ENCODE data around the gene UROC1.

Gene UROC1

DNA sequence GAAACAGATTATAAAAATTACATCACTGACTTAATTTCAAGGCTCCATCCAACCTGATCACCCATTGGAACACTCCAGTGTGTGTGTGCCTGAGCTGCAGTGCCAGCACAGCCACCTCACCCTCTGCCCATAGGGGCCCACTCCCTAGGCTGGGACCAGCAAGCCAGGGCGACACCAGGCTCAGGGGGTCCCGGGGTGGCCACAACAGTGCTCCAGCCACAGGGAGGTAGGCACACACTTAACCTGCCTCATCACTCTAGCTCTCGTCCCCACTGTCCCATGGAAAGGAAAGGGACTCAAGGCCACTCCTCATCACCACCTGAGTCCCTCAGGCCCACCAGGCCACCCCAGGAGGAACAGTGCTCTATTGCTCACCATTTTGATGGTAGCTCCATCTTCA lies 66.8 kb downstream of the UROC1 start:
- Mint-ChIP-seq H3K4me3 (no peak overlapping the region), H3K36me3 (ENCODE audit: low read depth) (peaks cover 40% of the 10 kb centered on the region), H3K9me3 (no peaks in the 10 kb centered on the region), H3K27ac (no peak overlapping the region), H3K4me1 (ENCODE audit: low read depth) (no peaks in the 10 kb centered on the region), H3K27me3 (no peaks in the 10 kb centered on the region)

DNA sequence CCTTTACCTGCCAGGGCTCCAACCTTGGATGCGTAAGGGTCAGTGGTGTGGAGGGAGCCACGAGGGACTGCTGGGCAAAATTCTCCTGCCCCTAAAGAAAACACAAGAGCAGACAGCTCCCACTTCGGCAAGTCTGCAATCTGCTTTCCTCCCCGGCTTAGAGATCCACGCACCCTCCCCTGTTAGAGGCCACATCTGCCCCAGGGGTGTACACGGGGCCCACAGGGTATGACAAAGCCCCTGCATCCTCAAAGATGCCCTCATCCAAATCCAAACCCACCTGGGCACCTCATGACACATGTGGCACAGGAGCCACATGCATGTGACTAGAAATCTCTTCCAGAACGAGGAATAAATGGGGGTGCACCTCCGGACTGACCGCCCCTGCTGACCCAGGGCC lies 67.4 kb downstream of the UROC1 start:
- H3K4me3 Mint-ChIP-seq: no peak overlapping the region
- H3K4me1 Mint-ChIP-seq (ENCODE audit: low read depth): no peaks in the 10 kb centered on the region
- peak overlapping the region; percentile 21 for H3K27ac Mint-ChIP-seq
- H3K27me3 Mint-ChIP-seq: no peaks in the 10 kb centered on the region
- H3K9me3 Mint-ChIP-seq: no peaks in the 10 kb centered on the region
- peaks cover 38% of the 10 kb centered on the region for H3K36me3 Mint-ChIP-seq (ENCODE audit: low read depth)

DNA sequence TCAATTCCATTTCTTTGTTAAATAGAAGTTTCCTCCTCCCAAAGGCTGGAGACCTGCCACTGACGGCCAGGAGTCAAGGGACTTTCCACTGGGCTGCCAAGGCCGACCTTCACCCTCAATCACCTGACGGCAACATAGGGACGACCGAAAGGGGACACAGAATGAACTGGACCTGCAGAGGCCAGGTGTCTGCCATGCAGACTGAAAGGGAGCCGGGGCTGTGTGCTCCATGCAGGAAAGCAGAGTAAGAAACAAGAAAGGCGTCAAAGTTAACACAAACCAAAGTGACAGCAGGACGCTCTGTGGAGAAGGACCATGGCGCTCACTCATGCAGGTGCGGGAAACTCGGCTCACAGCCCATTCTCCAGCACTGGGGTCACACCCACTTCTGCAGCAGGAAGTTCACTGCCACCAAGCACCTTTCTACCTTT lies 67.9 kb downstream of the UROC1 start:
- no peaks in the 10 kb centered on the region for H3K4me1 Mint-ChIP-seq (ENCODE audit: low read depth)
- no peaks in the 10 kb centered on the region for H3K27me3 Mint-ChIP-seq
- H3K4me3 Mint-ChIP-seq: no peak overlapping the region
- no peak overlapping the region for H3K27ac Mint-ChIP-seq
- peaks cover 32% of the 10 kb centered on the region for H3K36me3 Mint-ChIP-seq (ENCODE audit: low read depth)
- no peaks in the 10 kb centered on the region for H3K9me3 Mint-ChIP-seq

DNA sequence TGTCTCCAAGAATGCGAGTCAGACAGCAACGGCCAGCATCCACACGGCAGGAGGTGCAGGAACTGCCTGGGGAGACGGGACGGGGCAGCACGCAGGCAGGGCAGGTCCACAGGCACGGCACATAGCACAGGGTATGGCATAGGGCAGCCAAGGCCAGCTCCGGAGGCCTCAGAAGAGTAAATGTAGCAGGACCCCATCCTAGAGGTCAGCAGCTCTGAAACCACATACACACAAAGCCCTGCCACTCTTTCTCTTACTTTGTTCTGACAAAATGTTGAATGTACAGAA lies 68.7 kb downstream of the UROC1 start:
- H3K36me3 Mint-ChIP-seq (ENCODE audit: low read depth): peaks cover 28% of the 10 kb centered on the region
- H3K27ac Mint-ChIP-seq: no peak overlapping the region
- H3K4me3 Mint-ChIP-seq: no peak overlapping the region
- no peaks in the 10 kb centered on the region for H3K4me1 Mint-ChIP-seq (ENCODE audit: low read depth)
- no peaks in the 10 kb centered on the region for H3K27me3 Mint-ChIP-seq
- H3K9me3 Mint-ChIP-seq: no peaks in the 10 kb centered on the region

DNA sequence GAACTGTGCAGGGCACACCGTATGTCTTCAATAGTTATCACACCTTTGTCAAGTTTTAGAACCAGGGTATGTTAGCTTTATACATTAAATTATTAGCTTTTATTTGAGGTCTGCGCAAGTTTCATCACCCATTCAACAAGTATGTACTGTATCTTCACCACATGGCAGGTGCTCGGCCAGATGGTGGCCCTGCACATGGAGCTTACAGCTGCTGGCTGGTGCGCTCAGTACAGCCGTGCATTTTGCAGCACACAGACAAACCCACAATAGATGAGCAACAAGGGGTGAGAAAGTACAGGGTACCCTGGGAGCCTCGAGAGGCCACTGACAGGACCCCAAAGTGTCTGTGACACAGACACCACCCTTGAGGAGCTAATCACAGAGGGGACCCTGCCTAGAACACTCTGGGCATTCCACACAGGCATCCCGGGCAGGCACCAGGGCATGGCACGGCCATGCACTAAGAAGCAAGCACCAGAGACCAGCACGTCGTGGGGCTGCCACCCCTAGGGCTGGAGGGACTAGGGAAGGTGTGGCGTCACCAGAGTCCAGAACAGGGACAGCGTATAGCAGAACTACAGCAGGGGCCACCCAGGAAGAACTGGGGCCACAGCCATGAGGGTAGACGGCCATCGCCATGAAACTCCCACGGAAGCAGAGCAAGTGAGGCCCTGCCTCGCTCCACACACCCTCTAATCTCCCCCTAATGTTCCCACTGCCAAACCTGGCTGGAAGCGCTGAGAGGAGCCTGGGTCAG lies 69.3 kb downstream of the UROC1 start:
- Mint-ChIP-seq H3K4me3 (no peak overlapping the region), H3K27me3 (no peaks in the 10 kb centered on the region), H3K4me1 (ENCODE audit: low read depth) (no peaks in the 10 kb centered on the region), H3K36me3 (ENCODE audit: low read depth) (peaks cover 27% of the 10 kb centered on the region), H3K27ac (no peak overlapping the region), H3K9me3 (no peaks in the 10 kb centered on the region)

DNA sequence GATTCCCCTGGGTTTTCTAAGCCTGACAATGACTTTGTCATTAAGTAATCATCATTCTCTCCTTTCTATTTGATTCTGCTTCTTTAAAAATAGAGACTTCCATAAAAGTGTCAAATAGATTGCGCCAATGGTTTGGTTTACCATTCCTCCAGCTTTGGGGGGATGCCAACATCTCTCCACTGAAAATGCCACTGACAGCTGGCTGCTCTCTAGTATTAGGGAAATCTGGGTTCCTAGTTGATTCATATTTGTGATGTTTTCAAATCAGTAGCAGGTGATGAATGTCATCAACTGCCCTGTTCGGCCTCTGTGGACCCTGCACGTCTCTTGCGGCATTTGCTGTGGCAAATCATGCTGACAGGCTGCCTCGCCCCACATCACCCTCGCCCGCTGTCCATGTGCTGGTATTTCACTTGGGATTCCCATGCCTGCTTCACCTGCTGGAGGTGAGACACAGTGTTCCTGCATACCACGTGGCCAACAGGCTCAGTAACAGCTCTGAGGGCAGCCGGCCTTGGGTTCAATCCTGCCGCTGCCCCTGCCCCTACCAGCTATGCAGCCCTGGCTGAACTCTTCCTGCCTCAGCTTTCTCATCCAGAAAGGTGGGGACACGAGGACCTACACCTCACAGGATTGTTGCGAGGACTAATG lies 70.0 kb downstream of the UROC1 start:
- no peaks in the 10 kb centered on the region for H3K27me3 Mint-ChIP-seq
- peaks cover 26% of the 10 kb centered on the region for H3K36me3 Mint-ChIP-seq (ENCODE audit: low read depth)
- H3K4me3 Mint-ChIP-seq: no peak overlapping the region
- no peaks in the 10 kb centered on the region for H3K9me3 Mint-ChIP-seq
- no peak overlapping the region for H3K27ac Mint-ChIP-seq
- H3K4me1 Mint-ChIP-seq (ENCODE audit: low read depth): no peaks in the 10 kb centered on the region

DNA sequence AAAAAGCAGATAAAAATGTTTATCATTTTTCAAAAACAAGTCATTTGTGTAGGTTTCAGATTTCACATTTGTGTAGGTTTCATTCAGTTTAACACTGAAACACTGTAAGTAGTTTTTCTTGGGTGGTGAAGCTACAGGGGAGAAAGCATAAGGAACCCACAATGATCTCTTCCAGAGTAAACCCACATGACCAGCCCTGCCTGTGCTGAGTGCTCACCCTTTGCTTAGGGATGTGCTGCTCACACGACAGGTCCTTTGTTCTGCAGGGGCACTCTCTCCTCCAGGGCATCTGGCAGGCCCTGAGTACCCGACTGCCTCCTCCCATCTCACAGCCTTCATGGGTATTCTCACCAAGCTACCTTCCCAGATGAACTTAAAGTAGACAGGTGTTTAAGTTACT lies 70.8 kb downstream of the UROC1 start:
- Mint-ChIP-seq H3K36me3 (ENCODE audit: low read depth) (peaks cover 26% of the 10 kb centered on the region), H3K4me3 (no peak overlapping the region), H3K27me3 (no peaks in the 10 kb centered on the region), H3K27ac (no peak overlapping the region), H3K4me1 (ENCODE audit: low read depth) (no peaks in the 10 kb centered on the region), H3K9me3 (no peaks in the 10 kb centered on the region)

DNA sequence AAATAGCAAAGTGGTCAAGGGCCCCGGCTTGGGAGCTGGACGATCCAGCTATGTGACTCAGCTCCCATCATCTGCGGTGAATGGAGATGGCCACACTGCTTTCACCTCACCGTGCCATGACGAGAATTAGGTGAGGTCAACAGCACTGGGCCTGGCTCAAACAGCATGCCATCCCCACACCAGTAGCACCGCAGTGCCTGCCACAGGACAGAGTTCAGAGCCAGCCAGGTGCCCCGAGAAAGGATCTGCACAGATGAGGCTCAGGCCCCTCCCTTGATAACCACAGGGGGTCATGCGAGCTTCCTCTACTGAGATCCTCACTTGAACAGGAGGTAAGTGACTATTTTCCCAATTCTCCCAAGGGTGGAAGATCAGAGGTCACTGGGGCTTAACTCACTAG lies 71.3 kb downstream of the UROC1 start:
- Mint-ChIP-seq H3K27ac (no peak overlapping the region), H3K27me3 (no peaks in the 10 kb centered on the region), H3K4me3 (no peak overlapping the region), H3K9me3 (no peaks in the 10 kb centered on the region), H3K4me1 (ENCODE audit: low read depth) (no peaks in the 10 kb centered on the region), H3K36me3 (ENCODE audit: low read depth) (peaks cover 23% of the 10 kb centered on the region)

DNA sequence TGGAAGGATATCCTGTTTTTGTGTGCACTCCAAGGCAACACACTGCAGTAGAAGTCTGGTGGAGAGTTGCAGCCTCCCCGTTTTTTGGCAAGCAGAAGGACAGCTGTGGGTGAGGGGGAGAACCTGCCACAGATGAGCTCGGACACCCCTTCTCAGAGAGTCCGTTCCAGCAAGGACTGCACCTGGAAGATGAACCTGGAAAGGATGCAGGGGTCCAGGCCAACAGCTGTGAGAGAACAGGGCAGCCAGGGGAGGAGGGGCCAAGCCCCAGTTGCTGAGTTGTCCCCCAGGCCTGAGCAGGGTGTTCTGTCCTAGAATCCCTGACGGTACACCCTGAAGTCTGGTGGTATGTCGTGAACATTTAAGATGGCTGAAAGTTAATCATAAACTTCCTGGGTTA lies 72.1 kb downstream of the UROC1 start:
- no peaks in the 10 kb centered on the region for H3K4me1 Mint-ChIP-seq (ENCODE audit: low read depth)

DNA sequence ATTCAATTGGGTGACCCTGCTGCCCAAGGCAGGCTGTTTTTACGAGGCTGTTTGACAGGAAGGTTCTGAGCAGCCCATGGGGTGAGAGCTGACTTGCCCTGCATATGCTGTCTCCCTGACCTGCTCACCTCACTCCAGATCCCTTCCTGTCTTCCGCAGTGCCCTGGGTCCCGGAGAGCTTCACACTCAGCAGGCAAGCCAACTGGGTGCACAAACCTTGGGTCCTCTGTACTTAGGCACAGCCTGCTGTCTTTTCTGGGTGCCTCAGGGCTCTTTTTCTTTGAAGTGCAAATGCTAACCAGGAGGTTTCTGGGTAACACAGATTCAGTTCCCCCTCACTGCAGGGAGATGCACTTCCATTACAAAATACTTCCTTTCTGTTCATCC lies 74.7 kb downstream of the UROC1 start:
- no peaks in the 10 kb centered on the region for H3K9me3 Mint-ChIP-seq
- H3K4me1 Mint-ChIP-seq (ENCODE audit: low read depth): no peaks in the 10 kb centered on the region
- H3K36me3 Mint-ChIP-seq (ENCODE audit: low read depth): peaks cover 22% of the 10 kb centered on the region
- no peak overlapping the region for H3K4me3 Mint-ChIP-seq
- H3K27me3 Mint-ChIP-seq: no peaks in the 10 kb centered on the region
- no peak overlapping the region for H3K27ac Mint-ChIP-seq

More for the DNA sequence above, 72.1 kb downstream of the UROC1 start:
- Mint-ChIP-seq H3K36me3 (ENCODE audit: low read depth) (peaks cover 15% of the 10 kb centered on the region), H3K4me3 (no peak overlapping the region), H3K27me3 (no peaks in the 10 kb centered on the region), H3K27ac (no peak overlapping the region), H3K9me3 (no peaks in the 10 kb centered on the region)

DNA sequence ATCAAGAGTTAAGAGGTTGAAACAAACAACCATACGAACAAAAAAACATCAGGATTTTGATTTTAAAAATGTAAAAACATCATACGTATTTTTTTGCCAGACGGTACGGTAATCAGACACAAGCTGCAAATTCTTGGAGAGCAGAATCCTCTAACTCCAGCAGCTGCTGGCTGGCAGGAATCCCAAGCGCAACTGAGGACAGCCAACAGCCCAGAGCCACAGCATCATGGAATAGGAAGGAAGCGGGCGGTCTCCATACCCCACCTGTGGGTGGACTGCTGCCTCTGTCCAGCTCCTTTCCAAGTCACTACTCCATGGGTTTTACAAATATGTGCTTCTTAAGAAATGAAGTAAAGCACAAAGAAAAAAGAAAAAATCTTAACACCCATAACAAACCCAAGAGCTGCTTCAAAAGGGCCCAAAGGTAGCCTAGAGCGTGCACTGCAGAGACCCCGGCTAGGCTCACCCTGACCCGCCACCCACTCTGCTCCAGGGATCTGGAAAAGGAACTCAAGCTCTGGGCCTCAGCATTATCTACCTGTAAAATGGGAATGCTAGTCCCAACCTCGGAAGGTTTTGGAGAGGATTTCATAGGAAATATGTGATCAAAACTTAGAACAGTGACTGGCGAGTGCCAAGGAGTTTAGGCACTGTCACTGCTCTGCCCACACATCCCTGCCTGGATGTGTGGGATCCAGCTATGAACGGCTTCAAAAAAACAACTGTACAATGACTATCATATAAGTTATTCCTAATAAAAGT lies 75.3 kb downstream of the UROC1 start:
- no peak overlapping the region for H3K27ac Mint-ChIP-seq
- peaks cover 28% of the 10 kb centered on the region for H3K36me3 Mint-ChIP-seq (ENCODE audit: low read depth)
- no peaks in the 10 kb centered on the region for H3K27me3 Mint-ChIP-seq

DNA sequence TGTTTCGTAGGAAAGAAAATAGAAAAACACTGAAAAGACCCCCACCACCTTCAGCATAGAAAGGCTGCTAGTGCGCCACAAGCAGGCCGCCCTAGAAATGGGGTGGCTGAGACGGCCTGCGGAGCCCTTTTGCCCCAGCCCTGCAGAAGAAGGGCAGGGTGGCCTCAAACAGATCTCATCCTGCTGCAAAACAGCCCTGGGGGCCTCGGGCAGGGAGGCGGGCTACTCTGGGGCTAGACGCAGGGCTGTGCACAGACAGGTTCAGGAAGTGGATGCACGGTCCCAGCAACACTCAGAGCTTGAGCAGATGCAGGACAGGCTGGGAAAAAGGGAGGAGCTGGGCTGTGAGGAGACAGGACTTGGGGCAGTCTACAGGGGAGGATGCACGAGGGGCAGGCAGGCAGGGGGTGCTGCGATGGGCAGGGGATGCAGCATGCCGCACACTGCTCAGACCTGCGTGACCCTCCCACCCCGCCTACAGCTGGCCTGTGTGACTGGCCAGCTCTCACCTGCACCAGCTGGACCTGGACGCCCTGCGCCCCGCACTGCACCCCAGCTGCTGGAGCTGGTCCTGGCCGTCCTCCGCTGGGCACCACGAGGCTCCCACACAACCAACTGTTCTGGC lies 76.2 kb downstream of the UROC1 start:
- Mint-ChIP-seq H3K27ac (no peak overlapping the region), H3K27me3 (no peaks in the 10 kb centered on the region), H3K9me3 (no peaks in the 10 kb centered on the region), H3K4me3 (no peak overlapping the region), H3K4me1 (ENCODE audit: low read depth) (no peaks in the 10 kb centered on the region), H3K36me3 (ENCODE audit: low read depth) (peaks cover 29% of the 10 kb centered on the region)

More for the DNA sequence above, 75.3 kb downstream of the UROC1 start:
- H3K4me1 Mint-ChIP-seq (ENCODE audit: low read depth): no peaks in the 10 kb centered on the region
- no peaks in the 10 kb centered on the region for H3K9me3 Mint-ChIP-seq
- H3K4me3 Mint-ChIP-seq: no peak overlapping the region

DNA sequence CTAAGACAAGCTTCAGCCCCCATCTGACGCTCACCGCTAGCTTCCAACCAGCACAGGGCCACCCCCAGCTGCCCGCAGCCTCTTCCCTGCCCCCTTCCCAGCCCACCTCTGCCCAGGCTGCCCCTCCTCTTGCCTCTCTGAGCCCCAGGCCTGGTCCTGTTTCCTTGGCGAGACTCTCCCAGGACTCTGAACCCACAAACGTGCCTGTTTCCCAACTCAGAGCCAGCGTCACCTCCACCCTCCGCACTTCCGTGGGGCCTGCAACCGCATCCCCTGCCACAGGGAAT lies 76.9 kb downstream of the UROC1 start:
- Mint-ChIP-seq H3K27ac (no peak overlapping the region), H3K4me3 (no peak overlapping the region), H3K4me1 (ENCODE audit: low read depth) (no peaks in the 10 kb centered on the region), H3K9me3 (no peaks in the 10 kb centered on the region), H3K36me3 (ENCODE audit: low read depth) (peaks cover 29% of the 10 kb centered on the region), H3K27me3 (no peaks in the 10 kb centered on the region)

DNA sequence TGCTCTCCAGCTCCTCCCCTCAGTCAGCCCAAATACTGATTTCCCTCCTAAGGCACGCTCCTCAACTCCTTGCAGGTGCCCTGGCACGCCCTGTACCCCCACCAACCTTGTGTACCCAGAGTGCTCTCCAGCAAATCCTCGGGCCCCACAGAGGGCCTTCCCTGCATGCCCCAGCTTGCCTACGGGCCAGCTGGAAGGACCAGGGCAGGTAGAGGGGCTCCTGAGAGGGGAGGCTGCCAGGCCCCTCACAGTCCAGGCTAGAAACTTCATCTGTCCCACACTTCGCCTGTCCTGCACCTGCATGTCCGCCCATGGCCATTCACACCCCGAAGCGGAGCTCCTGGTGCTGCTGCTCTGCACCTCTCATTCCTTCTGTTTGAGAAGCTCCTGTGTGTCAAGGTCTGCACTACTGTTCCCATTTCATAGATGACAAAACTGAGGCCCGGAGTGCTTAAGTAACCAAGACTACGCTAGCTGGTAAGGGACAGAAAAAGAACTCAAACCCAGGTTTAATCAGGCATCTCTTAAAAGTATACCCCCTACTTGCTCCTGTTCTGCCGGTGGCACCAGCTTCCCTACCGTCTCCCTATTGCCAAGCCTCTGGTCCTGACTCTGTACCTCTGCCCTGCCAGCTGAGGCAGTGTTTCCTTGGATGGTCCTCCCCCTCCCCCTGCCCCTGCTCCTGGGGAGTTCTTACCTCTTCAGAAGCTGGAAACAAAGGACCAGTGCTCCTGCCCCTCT lies 77.4 kb downstream of the UROC1 start:
- no peaks in the 10 kb centered on the region for H3K9me3 Mint-ChIP-seq
- H3K27ac Mint-ChIP-seq: peak overlapping the region; percentile 6
- peaks cover 29% of the 10 kb centered on the region for H3K36me3 Mint-ChIP-seq (ENCODE audit: low read depth)
- H3K4me1 Mint-ChIP-seq (ENCODE audit: low read depth): no peaks in the 10 kb centered on the region
- no peak overlapping the region for H3K4me3 Mint-ChIP-seq
- H3K27me3 Mint-ChIP-seq: no peaks in the 10 kb centered on the region
